H7 (cell line): ENCODE measurements around the gene TMEM88. TPM values are rescaled to one million over a fixed set of nuclear protein-coding genes. Genes with fewer than 3 reads are reported as not detected.
A peak's percentile ranks its signal among the peaks of the same experiment; 100 is the strongest.

Experiments used
- DNase-seq: peaks from one replicate; pipeline ENCODE4 v3.0.0; 2012
- H3K27me3 ChIP-seq: 2 replicates; pipeline ENCODE4 v1.6.0; 2011; ENCODE audit warnings: mild to moderate bottlenecking, low read length; ENCODE audit not compliant: control insufficient read depth, insufficient read depth
- H3K36me3 ChIP-seq: replicated peaks from 2 replicates; pipeline ENCODE4 v1.5.1; 2011; ENCODE audit warnings: low read length; ENCODE audit not compliant: control insufficient read depth, insufficient read depth
- H3K4me3 ChIP-seq: 2 replicates; pipeline ENCODE4 v1.5.1; 2011; ENCODE audit warnings: low read depth, mild to moderate bottlenecking, control low read depth, low read length, moderate library complexity; ENCODE audit not compliant: insufficient read depth
- total RNA-seq: library from RNA; depleted of rRNA; stranded (reverse); fragments of >200 nt; shearing (Covaris generic); gene quantifications from 2 replicates; pipeline ENCODE4 v1.2.3, GENCODE V29; 2014

TMEM88 gene
- total RNA-seq, 1 experiment from 2014 or later: 27.0 TPM

GRCh38 chr17:7823581-7824001 lies 31.3 kb upstream of the TMEM88 start:
- no peak overlapping the region for H3K4me3 ChIP-seq
- peaks cover 10% of the 10 kb centered on the region for H3K27me3 ChIP-seq
- H3K36me3 ChIP-seq: no peaks in the 10 kb centered on the region
- peak; percentile 85 for DNase-seq

- no peak overlapping the region for H3K4me3 ChIP-seq
- peaks cover 10% of the 10 kb centered on the region for H3K27me3 ChIP-seq
- no peaks in the 10 kb centered on the region for H3K36me3 ChIP-seq
- peak; percentile 24 for DNase-seq
Measured at GRCh38 chr17:7824021-7824924, 30.6 kb upstream of the TMEM88 start.

- Histone ChIP-seq H3K27me3 (peaks cover 13% of the 10 kb centered on the region), H3K4me3 (no peak overlapping the region), H3K36me3 (no peaks in the 10 kb centered on the region)
- DNase-seq: no peak
Measured at GRCh38 chr17:7825206-7825990, 29.5 kb upstream of the TMEM88 start.

- peaks cover 33% of the 10 kb centered on the region for H3K27me3 ChIP-seq
- DNase-seq: no peak
- no peaks in the 10 kb centered on the region for H3K36me3 ChIP-seq
- H3K4me3 ChIP-seq: no peak overlapping the region
Measured at GRCh38 chr17:7830616-7831015, 24.2 kb upstream of the TMEM88 start.

- Histone ChIP-seq H3K4me3 (no peak overlapping the region), H3K36me3 (no peaks in the 10 kb centered on the region), H3K27me3 (peaks cover 33% of the 10 kb centered on the region)
- DNase-seq: no peak
Measured at GRCh38 chr17:7831233-7831632, 23.6 kb upstream of the TMEM88 start.

- no peak for DNase-seq
- peaks cover 32% of the 10 kb centered on the region for H3K27me3 ChIP-seq
- no peaks in the 10 kb centered on the region for H3K36me3 ChIP-seq
- H3K4me3 ChIP-seq: no peak overlapping the region
Measured at GRCh38 chr17:7832431-7832830, 22.4 kb upstream of the TMEM88 start.

- H3K4me3 ChIP-seq: peak overlapping the region; percentile 66; the same call in 1 of the 2 replicates
- DNase-seq: peak; percentile 39
- H3K27me3 ChIP-seq: peaks cover 32% of the 10 kb centered on the region
- no peaks in the 10 kb centered on the region for H3K36me3 ChIP-seq
Measured at GRCh38 chr17:7833011-7833794, 21.7 kb upstream of the TMEM88 start.

- peak; percentile 95 for DNase-seq
- H3K4me3 ChIP-seq: peak within 1 kb of the TSS; percentile 66
- H3K27me3 ChIP-seq: peaks cover 38% of the 10 kb centered on the region
- no peaks in the 10 kb centered on the region for H3K36me3 ChIP-seq
Measured at GRCh38 chr17:7833795-7834541, 20.9 kb upstream of the TMEM88 start, which contains the start of gene KDM6B. Gene KDM6B (plus strand): TSS chr17:7834217. CDS start chr17:7845555, 11,338 bp downstream.

GRCh38 chr17:7834542-7834956 lies 20.3 kb upstream of the TMEM88 start:
- Histone ChIP-seq H3K36me3 (no peaks in the 10 kb centered on the region), H3K4me3 (peak overlapping the region; percentile 66), H3K27me3 (peaks cover 44% of the 10 kb centered on the region)
- DNase-seq: peak; percentile 75

GRCh38 chr17:7834957-7835813 lies 19.7 kb upstream of the TMEM88 start:
- peaks cover 49% of the 10 kb centered on the region for H3K27me3 ChIP-seq
- peak overlapping the region; percentile 75 for H3K4me3 ChIP-seq
- peak; percentile 98 for DNase-seq
- no peaks in the 10 kb centered on the region for H3K36me3 ChIP-seq

GRCh38 chr17:7835814-7836595 lies 18.9 kb upstream of the TMEM88 start:
- Histone ChIP-seq H3K36me3 (no peaks in the 10 kb centered on the region), H3K4me3 (peak overlapping the region; percentile 75), H3K27me3 (peaks cover 50% of the 10 kb centered on the region)
- peak; percentile 66 for DNase-seq

- H3K4me3 ChIP-seq: peak overlapping the region; percentile 75
- no peaks in the 10 kb centered on the region for H3K36me3 ChIP-seq
- peak; percentile 92 for DNase-seq
- peaks cover 51% of the 10 kb centered on the region for H3K27me3 ChIP-seq
Measured at GRCh38 chr17:7836596-7837407, 18.1 kb upstream of the TMEM88 start.
